H7 (cell line): ENCODE results near the gene HINFP. TPM values are rescaled to one million over a fixed set of nuclear protein-coding genes. Genes with fewer than 3 reads are reported as not detected.
"Not testable (repeated sequence)": the region's sequence is repeated elsewhere in the genome, so short reads cannot be mapped to it uniquely, and the experiment has no call there.

ENCODE experiments used
- DNase-seq: peaks from one replicate; pipeline ENCODE4 v3.0.0; 2012
- H3K27me3 ChIP-seq: 2 replicates; pipeline ENCODE4 v1.6.0; 2011; ENCODE audit warnings: mild to moderate bottlenecking, low read length; ENCODE audit not compliant: control insufficient read depth, insufficient read depth
- H3K36me3 ChIP-seq: replicated peaks from 2 replicates; pipeline ENCODE4 v1.5.1; 2011; ENCODE audit warnings: low read length; ENCODE audit not compliant: control insufficient read depth, insufficient read depth
- H3K4me3 ChIP-seq: 2 replicates; pipeline ENCODE4 v1.5.1; 2011; ENCODE audit warnings: low read depth, mild to moderate bottlenecking, control low read depth, low read length, moderate library complexity; ENCODE audit not compliant: insufficient read depth
- total RNA-seq: library from RNA; depleted of rRNA; stranded (reverse); fragments of >200 nt; shearing (Covaris generic); gene quantifications from 2 replicates; pipeline ENCODE4 v1.2.3, GENCODE V29; 2014

Gene HINFP
- total RNA-seq, 1 experiment from 2014 or later = 21.2 TPM

- H3K4me3 ChIP-seq = no peak overlapping the region
- DNase-seq = no peak
- H3K36me3 ChIP-seq = 0 out of 2 replicates have a peak, but pooled peaks cover 2% of the 10 kb centered on the region
- no peaks in the 10 kb centered on the region for H3K27me3 ChIP-seq
Observed at GRCh38 chr11:119118227-119118626, 3.2 kb upstream of the HINFP start.

GRCh38 chr11:119118946-119119345, 2.4 kb upstream of the HINFP start:
- Histone ChIP-seq H3K27me3 (no peaks in the 10 kb centered on the region), H3K4me3 (no peak overlapping the region), H3K36me3 (no peaks in the 10 kb centered on the region; the same call in 1 of the 2 replicates)
- DNase-seq = no peak

DNA sequence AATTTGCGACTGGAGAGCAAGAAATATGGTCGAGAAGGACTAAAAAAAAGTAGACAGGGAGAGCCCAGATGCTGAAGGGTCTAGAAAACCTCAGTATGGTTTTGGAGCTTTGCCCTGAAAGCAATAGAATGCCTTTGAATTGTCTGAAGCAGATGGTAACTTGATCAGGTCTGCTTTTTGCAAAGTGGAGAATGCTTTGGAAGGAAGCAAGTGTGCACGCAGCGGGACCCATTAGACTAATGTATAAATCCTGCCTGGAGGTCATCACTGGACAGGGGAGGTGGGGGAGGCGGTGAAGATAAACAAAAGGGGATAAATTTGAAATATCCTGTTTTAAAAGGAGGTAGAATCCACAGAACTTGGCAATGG, 757 bp upstream of the HINFP start:
- peaks cover 1% of the 10 kb centered on the region for H3K36me3 ChIP-seq
- peak overlapping the region; percentile 56 for H3K4me3 ChIP-seq
- H3K27me3 ChIP-seq = no peaks in the 10 kb centered on the region
- DNase-seq = peak; percentile 49

DNA sequence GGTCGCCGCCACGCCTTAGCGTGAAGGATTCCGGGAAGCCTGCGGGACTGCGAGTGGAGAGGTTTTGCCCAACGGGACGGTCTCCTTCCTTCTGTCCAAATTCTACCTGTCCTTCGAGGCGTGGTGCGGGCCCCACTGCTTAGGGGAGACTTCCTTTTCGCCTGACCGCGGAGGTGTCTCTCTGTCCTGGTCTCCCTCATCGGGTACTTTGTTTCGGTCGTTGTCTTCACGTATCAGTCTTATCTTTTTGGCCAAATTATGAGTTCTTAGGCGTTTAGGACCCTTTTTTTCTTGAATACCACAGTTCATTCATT, 388 bp downstream of the HINFP start:
- H3K36me3 ChIP-seq = peaks cover 1% of the 10 kb centered on the region
- no peak for DNase-seq
- H3K4me3 ChIP-seq = peak overlapping the region; percentile 91
- H3K27me3 ChIP-seq = no peaks in the 10 kb centered on the region

GRCh38 chr11:119125821-119126220, 4.4 kb downstream of the HINFP start:
- DNase-seq = no peak
- H3K36me3 ChIP-seq = peaks cover 6% of the 10 kb centered on the region
- no peaks in the 10 kb centered on the region for H3K27me3 ChIP-seq
- H3K4me3 ChIP-seq = no peak overlapping the region

DNA sequence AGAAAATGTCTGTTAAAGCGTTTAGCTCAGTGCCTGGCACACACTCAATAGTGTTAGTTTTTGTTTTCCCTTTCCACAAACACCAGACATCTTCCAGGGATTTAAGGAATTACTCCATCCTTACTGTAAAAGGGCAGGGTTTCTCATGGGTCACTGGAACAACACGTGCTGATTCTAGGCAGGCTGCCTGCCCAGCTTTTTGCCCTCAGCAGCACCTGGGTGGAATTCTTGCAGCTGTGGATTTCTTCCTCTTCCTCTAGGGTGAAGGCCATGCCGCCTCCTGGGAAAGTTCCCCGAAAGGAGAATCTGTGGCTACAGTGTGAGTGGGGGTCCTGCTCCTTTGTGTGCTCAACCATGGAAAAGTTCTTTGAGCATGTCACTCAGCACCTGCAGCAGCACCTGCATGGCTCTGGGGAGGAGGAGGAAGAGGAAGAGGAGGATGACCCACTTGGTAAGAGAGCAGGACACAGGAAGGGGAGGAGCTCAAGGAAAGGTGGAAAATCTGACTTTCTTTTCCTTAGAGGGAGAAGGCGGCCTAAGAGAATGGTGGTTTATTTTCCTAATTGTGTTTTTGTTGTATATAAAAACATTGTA, 5.4 kb downstream of the HINFP start:
- Histone ChIP-seq H3K36me3 (peaks cover 11% of the 10 kb centered on the region), H3K4me3 (no peak overlapping the region), H3K27me3 (no peaks in the 10 kb centered on the region)

DNA sequence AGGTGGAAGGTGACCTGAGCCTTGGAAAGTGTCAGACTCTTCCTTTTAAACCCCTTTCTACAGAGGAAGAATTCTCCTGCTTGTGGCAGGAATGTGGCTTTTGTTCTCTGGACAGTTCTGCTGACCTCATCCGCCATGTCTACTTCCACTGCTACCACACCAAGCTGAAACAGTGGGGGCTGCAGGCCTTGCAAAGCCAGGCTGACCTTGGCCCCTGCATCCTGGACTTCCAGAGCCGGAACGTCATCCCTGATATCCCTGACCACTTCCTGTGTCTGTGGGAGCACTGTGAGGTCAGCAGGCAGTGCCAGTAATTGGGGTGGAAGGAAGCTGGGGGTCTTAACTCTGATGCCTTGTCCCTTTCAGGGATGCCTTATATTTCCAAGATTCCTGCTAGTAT, 9.3 kb downstream of the HINFP start:
- DNase-seq = no peak
- Histone ChIP-seq H3K4me3 (no peak overlapping the region), H3K27me3 (no peaks in the 10 kb centered on the region), H3K36me3 (peaks cover 30% of the 10 kb centered on the region)

More for the DNA sequence above, 5.4 kb downstream of the HINFP start:
- no peak for DNase-seq

DNA sequence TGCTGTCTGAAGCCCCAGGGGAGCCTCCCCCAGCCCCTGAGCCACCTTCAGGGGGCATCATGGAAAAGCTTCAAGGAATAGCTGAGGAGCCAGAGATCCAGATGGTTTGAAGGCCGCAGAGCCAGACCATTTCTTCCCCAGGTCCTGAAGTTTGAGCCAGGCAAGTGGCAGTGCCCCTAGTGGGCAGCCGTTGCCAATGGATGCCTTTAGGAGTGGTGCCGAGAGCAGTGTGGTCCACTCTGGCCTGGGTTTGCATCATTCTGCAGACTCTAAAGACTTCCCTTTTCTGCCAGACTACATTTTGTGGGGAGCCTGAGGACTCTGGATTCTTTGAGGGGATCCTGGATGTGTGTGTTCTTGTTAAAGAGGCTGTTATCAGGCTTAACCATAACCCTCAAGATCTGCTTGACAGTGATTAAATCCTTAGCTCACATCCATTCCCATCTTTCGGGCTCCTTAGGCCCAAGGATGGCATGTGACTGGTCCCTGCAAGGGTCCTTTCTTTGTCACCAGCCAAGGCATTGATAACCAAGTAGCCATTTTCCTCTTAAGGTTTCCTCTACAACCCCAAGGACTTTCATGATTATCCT, 13.1 kb downstream of the HINFP start:
- H3K36me3 ChIP-seq = peaks cover 30% of the 10 kb centered on the region
- no peak overlapping the region for H3K4me3 ChIP-seq
- peak; percentile 59 for DNase-seq
- no peaks in the 10 kb centered on the region for H3K27me3 ChIP-seq

DNA sequence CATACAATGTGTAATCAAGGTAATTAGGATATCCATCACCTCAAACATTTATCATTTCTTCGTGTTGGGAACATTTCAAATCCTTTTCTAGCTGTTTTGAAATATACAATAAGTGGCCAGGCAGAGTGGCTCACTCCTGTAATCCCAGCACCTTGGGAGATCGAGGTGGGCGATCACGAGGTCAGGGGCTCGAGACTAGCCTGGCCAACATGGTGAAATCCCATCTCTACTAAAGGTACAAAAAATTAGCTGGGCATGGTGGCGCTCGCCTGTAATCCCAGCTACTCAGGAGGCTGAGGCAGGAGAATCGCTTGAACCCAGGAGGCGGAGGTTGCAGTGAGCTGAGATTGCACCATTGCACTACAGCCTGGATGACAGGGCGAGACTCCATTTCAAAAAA, 17.9 kb downstream of the HINFP start:
- H3K36me3 ChIP-seq, DNase-seq, H3K27me3 ChIP-seq, H3K4me3 ChIP-seq: not testable (repeated sequence)

DNA sequence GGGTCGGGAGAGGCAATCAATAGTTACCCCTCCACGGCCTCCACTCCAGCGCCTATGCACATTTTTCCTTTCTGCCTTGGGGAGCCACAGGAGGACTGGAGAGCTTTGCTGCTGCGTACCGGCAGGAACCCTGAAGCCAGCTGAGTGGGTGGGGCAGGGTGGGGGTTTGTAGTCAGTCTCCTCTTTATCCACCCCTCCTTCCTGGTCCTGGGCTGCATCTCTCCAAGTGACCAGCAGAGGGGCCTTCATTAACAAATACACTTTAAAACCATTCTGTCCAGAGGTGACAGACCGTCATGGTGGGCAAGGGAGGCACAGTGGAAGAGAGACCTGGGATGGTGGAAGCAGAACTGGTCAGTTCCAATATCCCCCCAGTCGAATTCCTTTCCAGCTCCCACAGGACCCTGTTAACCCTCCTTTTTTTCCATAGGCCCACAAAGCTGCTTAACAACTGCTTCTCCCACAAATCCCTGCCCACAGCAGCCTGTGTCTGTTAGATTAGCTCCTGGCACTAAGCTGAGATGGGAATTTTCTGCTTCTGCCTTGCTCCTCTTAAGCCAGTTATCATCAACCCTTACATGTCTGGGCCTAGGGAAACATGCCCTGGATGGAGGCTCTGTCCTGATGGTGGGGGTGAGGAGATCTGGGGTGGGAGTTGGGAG, 23.6 kb downstream of the HINFP start:
- Histone ChIP-seq H3K36me3 (no peaks in the 10 kb centered on the region), H3K4me3 (no peak overlapping the region), H3K27me3 (peaks cover 25% of the 10 kb centered on the region)
- peak; percentile 93 for DNase-seq

- H3K27me3 ChIP-seq = peaks cover 31% of the 10 kb centered on the region
- H3K4me3 ChIP-seq = no peak overlapping the region
Observed at GRCh38 chr11:119145551-119145950, 24.2 kb downstream of the HINFP start.

GRCh38 chr11:119147604-119148333, 26.4 kb downstream of the HINFP start:
- H3K27me3 ChIP-seq = peaks cover 40% of the 10 kb centered on the region
- DNase-seq = peak; percentile 58

More at GRCh38 chr11:119145551-119145950, 24.2 kb downstream of the HINFP start:
- no peaks in the 10 kb centered on the region for H3K36me3 ChIP-seq
- no peak for DNase-seq

DNA sequence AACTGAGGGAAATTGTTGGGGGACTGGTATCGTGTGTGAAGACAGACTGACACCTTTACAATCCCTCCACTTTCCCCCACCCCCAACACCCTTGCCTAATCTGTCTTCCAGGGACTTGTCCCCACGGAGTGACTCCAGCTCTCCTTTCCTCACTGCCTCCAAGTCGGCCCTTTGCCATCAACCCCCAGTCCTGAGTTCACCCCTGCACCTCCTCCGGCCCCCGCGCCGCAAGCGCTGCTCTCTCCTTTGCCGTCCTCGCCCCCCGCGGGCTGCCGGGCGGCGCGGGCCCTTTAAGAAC, 27.3 kb downstream of the HINFP start:
- peak overlapping the region; percentile 69 for H3K4me3 ChIP-seq
- H3K36me3 ChIP-seq = no peaks in the 10 kb centered on the region
- peaks cover 40% of the 10 kb centered on the region for H3K27me3 ChIP-seq
- no peak for DNase-seq

More at GRCh38 chr11:119147604-119148333, 26.4 kb downstream of the HINFP start:
- no peaks in the 10 kb centered on the region for H3K36me3 ChIP-seq
- H3K4me3 ChIP-seq = no peak overlapping the region

- Histone ChIP-seq H3K4me3 (peak within 1 kb of the TSS; percentile 69), H3K36me3 (no peaks in the 10 kb centered on the region), H3K27me3 (peaks cover 40% of the 10 kb centered on the region)
- peak; percentile 88 for DNase-seq
Observed at GRCh38 chr11:119149018-119149785, 27.8 kb downstream of the HINFP start, which contains the start of gene ABCG4. ABCG4 (plus strand) TSS chr11:119149052; CDS start chr11:119149966, 914 bp downstream.
